NCI-H146 treated with DMSO at 0.1 percent for 48 hours (cell line): ENCODE results near the gene WDFY3.
"Not testable (repeated sequence)": the region's sequence is repeated elsewhere in the genome, so short reads cannot be mapped to it uniquely, and the experiment has no call there.

Source experiments
- DNase-seq: peaks from one replicate; lab custom pipeline; 2025; ENCODE audit not compliant: unreplicated experiment; lab: John Stamatoyannopoulos, UW

WDFY3 gene

DNA sequence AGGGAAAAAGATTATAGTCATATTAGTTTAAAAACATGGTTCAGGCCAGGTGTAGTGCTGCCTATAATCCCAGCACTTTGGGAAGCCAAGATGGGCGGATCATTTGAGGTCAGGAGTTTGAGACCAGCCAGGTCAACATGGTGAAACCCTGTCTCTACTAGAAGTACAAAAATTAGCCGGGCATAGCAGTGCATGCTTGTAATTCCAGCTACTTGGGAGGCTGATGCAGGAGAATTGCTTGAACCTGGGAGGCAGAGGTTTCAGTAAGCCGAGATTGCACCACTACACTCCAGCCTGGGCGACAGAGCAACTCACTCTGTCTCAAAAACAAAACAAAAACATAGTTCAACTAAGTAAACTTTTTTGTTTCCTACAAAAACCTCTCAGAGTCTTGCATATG, 283.8 kb downstream of the WDFY3 start:
- not testable (repeated sequence) for DNase-seq

DNA sequence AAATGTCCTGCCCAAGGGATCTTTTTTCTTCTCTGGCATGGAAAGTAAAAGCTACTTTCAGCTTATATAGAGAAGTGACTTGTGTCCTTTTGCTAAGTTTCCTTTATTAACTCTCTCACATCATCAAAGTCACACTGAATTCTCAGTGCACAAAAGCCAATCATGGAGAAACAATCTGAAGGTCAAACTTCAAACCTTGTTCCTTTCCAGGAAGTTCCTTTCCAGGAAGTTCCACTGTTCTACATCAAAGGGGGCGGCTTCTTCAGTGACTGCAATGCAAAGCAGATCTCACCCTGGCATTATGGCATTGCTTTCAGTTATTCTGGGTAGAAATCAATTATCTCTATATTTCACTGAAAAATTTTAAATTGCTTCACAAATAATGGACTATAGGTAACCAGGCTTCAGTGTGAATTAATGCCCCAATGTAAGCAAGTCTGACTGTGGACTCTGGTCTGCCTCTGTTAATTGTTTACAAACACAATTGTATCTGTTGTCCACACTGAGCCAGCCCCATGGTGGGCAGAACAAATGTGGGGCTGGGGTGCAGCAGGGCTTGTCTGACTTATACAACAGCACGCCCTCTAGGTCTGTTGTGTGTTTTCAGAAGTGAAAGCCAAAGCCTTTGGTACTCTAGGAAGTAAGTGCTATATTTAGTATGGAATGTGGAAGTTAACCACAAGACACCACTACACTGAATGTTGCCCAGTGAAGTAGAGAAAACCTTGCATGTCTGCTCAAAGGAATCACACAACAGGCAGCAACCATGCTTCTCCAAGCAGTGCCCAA, 284.8 kb downstream of the WDFY3 start:
- no peak for DNase-seq

DNA sequence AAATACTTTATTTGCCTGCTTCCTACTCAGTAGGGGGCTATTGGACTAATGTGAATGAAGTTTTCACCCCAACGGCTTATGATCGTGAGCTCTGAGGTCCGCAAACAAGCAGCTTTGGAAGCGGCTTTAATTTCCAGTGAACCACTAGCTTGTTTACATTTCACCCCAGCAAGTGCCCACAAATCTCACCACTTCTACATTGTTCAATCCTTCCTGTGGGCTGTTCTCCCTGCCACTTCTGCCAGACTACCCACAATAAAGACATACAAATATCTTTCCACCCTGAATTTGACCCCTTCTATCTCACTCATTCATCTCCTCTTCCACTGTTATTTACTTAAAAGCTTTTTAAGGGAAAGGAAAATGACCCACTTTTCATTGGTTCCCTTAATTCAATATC, 285.5 kb downstream of the WDFY3 start:
- DNase-seq, result no peak

DNA sequence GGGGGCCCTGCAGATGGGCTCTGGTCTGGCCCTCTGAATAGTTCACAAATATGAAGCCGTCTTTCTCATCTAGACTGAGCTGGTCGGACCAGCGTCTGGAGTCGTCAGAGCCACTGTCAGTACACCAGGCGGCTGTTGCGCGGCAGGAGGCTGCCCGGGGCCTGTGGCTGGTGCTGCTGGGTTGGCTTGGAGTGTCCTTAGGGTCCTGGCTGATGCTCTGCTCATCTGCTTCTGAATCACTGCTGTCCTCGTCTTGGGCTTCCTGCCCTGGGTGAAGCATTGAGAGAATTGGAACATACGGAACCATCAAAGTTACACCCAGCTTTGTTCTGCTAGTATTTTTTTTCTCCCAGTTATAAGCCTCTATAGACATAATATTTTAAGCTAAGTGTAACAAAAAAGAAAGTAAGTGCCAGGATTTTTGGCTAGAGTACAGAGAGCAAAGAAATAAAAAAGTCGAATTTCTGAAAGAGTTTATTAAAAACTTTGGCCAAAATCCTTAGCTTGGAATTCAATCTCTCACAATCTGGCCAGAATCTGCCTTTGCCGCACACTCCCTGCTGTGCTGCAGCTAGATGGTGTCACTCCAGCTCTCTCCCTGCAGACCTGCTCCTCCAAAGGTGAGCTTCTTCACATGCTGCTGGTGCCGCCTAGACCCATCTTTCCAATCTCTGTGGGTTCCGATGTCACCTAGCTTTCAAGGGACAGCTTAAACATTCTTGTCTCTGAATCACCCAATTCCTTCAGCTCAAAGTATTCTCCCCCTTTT, 287.3 kb downstream of the WDFY3 start:
- DNase-seq, result no peak

DNA sequence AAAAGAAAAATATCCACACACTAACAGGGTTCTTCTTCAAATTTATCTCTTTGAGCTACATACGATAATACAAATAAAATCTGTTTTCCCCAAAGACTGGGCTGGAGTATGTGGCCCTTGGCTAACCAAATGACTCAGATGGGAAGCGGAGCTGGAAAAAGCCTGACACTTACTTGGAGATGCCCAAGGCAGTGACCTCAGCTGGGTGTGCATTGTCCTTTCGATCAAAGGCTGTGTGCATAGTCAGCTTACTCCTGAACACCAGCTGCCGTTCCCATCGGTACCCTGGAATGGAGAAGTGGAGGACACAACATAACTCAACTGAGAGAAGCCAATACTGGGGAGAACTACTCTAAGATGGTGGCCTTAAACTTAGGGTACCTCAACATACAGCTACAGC, 288.5 kb downstream of the WDFY3 start:
- no peak for DNase-seq

DNA sequence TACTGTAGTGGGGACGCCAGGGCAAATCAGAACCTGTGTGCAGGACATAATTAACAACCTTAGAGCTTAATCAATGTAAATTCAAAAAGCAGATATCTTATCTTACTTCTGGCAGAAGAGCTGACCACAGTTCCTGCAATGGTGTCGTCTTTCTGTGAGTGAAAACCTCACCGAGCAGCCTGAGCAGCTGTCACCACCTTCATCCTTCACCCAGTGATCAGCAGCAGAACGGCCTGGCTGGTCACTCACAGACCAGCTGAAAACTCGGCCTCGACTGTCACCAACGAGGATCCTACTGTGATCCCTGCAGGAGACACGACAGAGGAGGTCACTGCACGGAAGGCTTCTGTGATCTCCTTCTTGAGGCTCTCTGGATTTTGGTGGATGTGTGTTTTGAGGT, 289.4 kb downstream of the WDFY3 start:
- DNase-seq, result no peak

DNA sequence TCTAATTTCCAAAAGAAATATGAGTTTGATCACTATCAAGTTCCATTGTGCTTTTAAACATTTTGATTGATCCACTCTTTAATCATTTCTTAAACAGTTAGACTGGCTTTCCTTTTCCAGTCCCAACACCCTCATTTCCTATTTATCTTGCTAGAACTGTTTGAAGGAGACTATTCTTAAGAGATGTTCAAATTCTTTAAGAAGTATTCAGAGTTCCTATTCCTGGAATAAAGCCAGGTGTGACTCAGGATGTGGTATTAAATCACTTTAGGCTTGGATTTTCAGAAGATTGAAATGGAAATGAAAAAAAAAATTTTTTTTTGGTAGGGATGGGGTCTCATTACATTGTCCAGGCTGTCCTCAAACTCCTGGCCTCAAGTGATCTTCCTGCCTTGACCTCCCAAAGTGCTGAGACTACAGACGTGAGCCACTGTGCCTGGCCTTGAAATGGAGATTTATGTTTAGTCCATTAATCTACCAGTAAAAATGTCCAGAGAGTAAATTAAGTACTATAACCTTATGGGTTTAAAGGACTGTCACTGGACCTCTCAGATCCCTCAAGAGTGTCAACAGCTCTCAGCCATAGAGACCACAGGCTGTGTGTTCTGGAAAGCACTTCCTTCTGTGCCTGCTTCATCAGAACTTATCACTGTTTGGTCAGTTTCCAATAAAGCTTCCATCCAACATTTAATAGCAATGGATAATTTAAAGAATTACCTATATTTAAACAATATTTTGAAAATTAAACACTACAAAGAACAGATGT, 292.8 kb downstream of the WDFY3 start:
- no peak for DNase-seq

DNA sequence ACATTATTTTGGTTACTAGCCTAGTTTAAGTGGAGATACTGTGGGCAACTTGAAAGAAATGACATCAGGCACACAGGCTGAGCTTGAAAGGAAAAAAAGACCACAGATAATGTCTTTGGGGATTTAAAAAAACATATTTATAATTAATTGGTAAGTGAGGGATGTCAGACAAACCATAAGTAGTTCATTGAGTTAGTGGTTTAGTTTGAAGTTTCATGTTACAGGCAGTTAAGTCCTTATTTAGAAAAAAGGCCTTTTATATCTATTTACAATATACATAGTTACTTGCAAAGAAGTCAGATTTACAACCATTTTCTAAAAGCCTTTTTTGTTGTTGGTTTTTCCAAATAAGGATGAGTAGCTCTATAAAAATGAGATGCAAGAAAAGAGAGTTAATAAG, 294.3 kb downstream of the WDFY3 start:
- no peak for DNase-seq

DNA sequence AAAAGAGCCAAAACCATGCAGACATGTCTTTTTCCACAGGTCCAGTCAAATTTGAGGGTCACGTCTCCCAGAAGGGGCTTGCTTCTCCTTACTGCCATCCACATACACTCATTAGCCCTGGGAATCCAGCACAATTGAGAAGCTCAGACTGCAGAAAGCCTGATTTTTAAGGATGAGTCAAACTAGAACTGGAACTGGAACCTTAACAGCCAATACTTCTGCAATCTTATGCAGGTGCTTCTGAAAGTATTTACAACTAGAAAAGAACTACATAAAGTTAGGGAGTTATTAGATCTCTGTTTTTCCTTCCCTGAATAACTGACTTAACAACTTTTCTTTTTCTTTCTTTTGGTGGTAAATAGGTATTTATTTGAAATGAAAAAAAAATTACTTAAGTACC, 297.3 kb downstream of the WDFY3 start:
- DNase-seq, result no peak

DNA sequence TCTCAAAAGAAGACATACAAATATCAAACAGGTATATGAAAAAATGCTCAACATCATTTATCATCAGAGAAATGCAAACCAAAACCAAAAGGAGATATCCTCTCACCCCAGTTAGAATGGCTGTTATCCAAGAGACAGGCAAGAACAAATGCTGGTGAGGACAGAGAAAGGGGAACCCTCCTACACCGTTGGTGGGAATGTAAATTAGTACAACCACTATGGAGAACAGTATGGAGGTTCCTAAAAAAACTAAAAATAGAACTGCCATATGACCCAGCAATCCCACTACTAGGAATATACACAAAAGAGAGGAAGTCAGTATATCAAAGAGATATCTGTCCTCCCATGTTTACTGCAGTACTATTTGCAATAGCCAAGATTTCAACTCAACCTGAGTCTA, 300.1 kb downstream of the WDFY3 start:
- no peak for DNase-seq

DNA sequence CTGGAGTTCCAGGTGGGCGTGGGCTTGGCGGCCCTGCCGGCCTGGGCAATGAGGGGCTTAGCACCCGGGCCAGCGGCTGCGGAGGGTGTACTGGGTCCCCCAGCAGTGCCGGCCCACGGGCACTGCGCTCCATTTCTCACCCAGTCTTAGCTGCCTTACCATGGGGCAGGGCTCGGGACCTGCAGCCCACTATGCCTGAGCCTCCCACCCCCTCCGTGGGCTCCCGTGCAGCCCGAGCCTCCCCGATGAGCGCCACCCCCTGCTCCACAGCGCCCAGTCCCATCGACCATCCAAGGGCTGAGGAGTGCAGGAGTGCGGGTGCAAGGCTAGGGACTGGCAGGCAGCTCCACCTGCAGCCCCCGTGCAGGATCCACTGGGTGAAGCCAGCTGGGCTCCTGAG, 301.7 kb downstream of the WDFY3 start:
- not testable (repeated sequence) for DNase-seq

DNA sequence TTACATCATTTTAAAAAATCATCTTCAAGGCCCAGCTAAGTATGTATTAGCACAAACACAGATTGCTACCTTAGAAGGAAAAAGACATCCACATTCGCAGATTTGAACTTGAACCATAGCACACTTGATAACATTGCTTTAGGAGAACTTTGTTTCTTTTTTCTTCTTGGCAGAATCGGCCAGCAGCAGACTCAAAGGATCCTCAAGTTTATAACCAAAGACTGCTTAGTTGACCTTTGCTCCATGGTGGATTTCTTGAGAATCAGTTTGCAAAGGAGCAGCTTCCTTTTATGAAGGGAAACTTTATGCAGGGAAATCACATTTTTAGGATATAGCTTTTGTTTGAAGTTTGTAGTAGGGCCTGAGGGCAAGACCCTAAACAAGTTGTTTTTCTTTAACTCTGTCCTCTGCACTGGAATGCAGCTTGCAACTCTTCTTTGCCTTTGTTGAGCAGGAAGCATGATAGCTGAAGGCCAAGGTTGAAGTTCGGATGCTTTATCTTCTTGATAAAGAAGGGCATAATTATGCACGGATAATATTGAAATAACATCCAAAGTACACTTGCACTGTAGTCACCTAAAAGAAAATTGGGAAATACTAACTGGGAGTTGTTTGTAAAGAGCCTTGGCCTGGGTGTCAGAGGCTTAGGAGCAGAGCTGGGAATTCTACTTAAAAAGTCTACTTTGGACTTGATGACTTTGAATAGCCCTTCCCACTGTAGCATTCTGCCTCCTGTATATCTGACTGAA, 305.1 kb downstream of the WDFY3 start:
- DNase-seq, result no peak

DNA sequence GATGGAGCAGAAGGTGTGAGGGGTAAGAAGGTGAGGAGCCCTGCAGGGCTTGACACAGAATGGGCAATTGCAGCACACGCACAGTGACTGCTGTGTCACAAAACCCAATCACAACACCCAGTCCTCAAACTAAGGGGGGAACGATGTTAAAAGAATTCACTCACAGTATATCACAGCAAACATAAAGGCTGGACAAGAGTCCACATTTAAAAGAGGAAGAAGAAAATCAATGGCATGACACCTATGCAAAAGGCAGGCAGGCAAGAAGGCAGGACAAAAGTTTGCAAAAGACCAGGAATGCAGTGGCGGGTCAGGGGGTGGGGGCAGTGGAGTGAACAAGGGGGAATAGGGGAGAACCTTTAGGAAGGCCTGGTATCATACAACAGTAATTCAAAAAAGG, 305.9 kb downstream of the WDFY3 start:
- DNase-seq, result no peak

DNA sequence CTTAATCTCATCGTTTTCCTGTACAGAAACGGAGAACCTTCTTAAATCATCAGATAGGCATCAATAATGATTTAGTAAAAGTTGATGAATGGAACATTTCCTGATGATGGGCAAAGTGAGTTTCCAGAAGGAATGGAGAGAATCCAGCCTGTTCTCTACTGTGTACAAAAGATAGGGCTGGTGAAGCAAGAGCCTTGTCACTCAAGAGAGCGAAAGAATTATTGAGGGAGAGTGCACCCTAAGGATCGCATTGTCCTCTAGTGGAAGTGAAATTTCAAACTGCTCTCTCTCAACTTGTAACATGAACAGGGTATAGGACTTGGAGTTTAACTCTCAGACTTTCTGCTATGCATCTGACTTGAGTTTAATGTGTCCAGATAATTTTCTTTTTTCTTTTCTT, 314.0 kb downstream of the WDFY3 start:
- DNase-seq, result no peak

DNA sequence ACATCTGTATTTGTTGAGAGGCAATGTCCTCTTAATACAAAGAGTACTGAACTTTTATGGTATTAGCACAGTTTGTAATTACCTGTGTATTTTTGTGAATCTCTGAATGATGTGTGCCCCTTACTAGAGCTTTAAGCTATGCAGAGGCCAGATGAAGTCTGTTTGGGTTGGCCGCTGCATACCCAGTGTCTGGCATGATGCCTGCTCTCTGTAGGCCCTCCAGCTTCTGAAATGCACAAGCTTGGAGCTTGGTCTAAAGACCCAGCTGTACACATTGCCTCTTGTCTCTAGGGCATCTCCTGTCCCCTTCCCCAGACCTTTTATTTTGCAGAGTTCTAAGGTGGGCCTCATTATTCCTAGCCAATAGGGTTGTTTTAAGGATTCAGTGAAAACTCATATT, 315.0 kb downstream of the WDFY3 start:
- DNase-seq, result no peak

DNA sequence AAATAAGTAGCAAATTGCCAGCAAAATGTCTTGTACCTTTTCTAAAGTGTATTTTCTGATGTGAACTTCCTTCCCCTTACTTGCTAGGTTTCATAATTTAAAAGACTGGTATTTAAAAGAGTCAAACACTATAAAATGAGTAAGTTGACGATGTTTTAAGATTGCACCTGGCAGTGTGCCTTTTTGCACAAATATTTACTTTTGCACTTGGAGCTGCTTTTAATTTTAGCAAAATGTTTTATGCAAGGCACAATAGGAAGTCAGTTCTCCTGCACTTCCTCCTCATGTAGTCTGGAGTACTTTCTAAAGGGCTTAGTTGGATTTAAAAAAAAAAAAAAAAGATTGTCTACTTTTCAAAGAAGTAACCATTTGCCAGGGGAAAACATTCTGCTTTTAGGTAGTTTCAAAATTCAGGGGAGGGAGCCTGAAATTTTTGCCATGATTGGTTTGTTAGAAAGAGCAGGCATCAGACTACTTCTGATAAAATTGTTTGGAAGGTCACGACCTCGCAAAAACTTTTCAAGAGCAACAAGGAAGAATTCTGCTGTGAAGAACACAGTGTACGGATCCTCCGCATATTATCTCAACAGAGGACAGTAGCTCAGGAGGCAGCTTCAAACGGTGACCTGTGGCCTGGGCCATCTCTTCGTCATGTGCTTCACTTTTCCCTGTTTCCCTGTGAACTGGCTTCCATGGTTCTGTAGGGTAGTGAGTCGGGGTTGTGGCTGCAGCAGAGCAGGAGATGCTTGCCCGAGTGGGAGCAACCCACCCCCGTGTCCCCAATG, 317.4 kb downstream of the WDFY3 start:
- DNase-seq, result no peak

DNA sequence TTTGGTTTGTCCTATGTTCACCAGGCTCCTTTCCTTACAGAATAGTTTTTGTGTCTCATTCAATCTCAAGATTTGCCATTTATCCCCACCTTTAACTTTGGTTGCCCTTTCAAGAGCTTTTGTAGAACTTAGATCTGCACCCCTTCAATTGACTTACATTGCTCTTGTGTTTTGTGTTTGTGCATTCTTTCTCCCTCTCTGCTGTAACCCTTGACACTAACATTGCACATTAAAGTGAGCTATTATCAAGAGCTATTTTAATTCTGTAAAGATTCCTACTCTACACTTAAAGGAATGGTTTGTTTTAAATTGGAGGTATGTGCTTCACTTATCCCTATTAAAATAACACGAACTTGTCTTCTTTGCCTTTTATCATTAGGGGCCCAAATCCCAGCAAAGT, 318.3 kb downstream of the WDFY3 start:
- DNase-seq, result no peak

DNA sequence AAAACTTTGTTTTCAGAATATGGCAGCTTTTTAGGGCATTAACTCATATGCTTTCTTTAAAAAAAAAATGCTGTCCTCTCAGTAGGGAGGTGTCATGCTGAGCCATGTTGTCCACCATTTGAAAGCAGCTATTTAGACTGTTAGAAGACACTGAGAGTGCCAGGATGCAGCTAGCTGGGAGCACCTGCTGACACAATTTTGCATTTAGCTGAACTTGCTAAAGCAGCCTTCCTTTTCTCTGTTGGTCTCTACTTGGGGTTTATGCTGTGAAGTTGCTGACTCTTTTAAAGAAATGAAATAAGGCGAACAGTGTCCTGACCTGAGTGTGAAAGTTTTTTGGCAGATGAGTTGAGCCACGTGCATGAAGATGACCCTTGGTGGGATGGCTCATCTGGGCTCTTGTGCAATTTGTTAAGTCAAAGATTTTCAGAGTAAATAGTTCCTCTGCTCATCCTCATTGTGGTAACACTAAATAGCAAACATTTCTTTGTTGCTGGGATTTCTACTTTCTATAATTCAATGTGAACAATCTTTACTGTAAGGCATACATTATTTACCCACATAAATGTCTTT, 319.1 kb downstream of the WDFY3 start:
- no peak for DNase-seq

DNA sequence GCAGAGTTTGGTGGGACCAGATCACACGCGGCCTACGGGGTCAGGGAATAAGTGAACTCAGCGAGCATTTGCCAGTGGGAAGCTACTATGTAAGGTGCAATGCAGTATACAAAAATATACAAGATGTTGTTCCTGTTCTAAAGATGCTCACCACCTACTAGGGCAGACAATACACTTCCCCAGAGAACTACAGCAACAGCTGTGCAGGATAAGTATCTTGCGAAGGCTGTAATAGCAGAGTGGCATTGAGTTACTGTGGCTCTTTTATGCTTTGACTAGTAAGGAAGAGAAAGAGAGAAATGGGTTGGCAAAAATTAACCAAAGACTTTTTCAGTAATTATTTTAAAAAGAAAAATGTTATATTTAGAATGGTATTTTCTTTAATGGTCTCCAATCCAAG, 322.4 kb downstream of the WDFY3 start:
- no peak for DNase-seq

DNA sequence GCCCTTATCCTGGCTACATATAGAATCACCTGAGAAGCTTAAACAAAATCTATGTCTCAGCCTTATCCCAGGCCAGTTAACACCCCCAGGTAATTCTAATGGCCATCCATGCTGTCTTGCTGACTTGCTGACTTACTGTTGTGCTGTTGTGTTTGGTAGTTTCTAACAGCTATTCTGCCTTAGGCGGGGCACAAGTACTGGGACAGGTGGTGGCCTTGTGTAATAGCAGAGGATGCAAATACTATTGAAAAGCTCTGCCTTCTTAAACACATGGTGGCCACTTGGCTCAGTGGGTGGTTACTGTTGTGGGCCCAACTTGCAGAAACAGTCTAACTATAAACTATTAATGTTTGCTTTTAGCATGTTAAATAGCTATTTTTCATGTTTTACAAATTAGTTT, 327.3 kb downstream of the WDFY3 start:
- DNase-seq, result no peak
